Nephron progenitor cell (in vitro differentiated cells): ENCODE measurements around the gene C1QTNF2.

Source experiments
- DNase-seq: peaks from one replicate; pipeline ENCODE4 v3.0.0; 2021
- H3K27ac Mint-ChIP-seq: 2 replicates; pipeline ENCODE4 v1.8.0; 2021; ENCODE audit warnings: mild to moderate bottlenecking, moderate library complexity, mixed read lengths
- H3K27me3 Mint-ChIP-seq: 2 replicates; pipeline ENCODE4 v1.8.0; 2021; ENCODE audit warnings: mild to moderate bottlenecking, low read depth, mixed read lengths; ENCODE audit not compliant: poor library complexity
- H3K36me3 Mint-ChIP-seq: 2 replicates; pipeline ENCODE4 v1.8.0; 2021; ENCODE audit warnings: low read depth, mixed read lengths
- H3K4me1 Mint-ChIP-seq: 2 replicates; pipeline ENCODE4 v1.8.0; 2021; ENCODE audit warnings: mixed read lengths
- H3K4me3 Mint-ChIP-seq: 2 replicates; pipeline ENCODE4 v1.8.0; 2021; ENCODE audit warnings: mild to moderate bottlenecking, moderate library complexity, mixed read lengths
- H3K9me3 Mint-ChIP-seq: 2 replicates; pipeline ENCODE4 v1.8.0; 2021; ENCODE audit warnings: mild to moderate bottlenecking, moderate library complexity, mixed read lengths
- TF ChIP-seq, protein P1 (sequence below): fragments of 200-600 bp; sonication (generic); IDR thresholded peaks from 2 replicates; pipeline ENCODE4 v1.5.0; 2021; ENCODE audit warnings: antibody characterized with exemption

The C1QTNF2 gene

DNA sequence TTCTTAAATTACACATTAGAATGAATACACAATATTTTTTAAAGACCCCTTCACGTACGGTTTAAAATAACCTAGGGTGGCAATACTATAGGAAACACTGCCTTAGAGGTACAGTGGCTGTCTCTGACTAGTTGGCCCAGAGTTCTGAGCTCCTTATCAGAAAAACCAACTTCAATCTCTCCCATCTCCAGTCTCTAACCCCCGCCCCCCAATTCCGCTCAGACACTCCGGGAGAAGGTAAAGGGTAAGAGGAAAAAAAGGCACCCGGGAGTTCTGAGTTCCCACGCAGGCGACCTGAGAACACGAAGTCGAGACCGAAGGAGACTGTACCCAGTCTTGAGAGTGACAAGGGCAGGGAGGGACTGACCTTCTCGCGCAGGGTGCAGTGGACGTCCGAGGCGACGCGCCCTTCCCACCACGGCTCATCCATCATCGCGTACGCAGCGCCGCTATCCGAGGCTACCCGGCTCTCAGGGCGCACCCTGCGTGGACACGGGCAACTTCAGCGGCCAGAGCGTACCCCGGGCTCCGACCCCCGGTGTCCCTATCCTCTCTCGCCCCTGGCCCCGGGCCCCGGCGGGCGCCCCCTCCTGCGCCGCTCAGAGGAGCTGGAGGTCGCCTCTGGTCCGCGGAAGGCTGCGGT is 58.8 kb downstream of the C1QTNF2 start:
- DNase-seq: peak; percentile 49
- Mint-ChIP-seq H3K36me3 (peaks cover 37% of the 10 kb centered on the region), H3K27me3 (peaks cover 16% of the 10 kb centered on the region), H3K4me1 (peaks cover 58% of the 10 kb centered on the region), H3K4me3 (peak overlapping the region; percentile 98), H3K9me3 (no peaks in the 10 kb centered on the region), H3K27ac (no peak overlapping the region)
- TF ChIP-seq, protein P1, sequence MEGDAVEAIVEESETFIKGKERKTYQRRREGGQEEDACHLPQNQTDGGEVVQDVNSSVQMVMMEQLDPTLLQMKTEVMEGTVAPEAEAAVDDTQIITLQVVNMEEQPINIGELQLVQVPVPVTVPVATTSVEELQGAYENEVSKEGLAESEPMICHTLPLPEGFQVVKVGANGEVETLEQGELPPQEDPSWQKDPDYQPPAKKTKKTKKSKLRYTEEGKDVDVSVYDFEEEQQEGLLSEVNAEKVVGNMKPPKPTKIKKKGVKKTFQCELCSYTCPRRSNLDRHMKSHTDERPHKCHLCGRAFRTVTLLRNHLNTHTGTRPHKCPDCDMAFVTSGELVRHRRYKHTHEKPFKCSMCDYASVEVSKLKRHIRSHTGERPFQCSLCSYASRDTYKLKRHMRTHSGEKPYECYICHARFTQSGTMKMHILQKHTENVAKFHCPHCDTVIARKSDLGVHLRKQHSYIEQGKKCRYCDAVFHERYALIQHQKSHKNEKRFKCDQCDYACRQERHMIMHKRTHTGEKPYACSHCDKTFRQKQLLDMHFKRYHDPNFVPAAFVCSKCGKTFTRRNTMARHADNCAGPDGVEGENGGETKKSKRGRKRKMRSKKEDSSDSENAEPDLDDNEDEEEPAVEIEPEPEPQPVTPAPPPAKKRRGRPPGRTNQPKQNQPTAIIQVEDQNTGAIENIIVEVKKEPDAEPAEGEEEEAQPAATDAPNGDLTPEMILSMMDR: no peak

DNA sequence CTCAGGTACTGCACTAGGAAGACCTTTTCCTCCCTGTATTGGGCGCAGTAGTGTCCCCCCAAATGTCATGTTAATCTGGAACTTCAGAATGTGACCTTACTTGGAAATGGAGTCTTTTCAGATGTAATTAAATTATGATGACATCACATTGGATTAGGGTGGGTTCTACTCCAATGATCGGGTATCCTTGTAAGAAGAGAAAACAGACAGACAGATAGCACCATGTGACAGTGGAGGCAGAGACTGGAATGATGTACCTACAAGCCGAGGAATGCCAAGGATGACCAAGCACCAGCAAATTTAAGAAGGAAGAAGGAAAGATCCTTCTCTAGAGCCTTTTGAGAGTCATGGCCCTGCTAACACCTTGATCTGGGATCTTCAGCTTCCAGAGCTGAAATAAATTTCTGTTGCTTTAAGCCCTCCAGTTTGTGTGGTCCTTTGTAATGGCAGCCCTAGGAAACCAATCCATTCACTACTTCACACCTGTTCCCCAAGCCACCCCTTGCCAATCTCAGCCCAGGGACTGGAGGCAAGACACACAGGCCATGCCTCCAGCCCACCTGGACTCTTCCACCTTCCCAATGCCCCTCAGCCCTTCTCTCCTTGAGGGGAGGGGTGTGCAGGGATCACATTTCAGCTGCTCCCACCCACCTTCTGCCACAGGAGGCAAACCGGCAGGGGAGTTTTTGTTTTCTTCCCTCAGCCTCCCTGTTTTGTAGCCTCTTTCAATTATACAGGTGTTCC is 59.7 kb downstream of the C1QTNF2 start:
- Mint-ChIP-seq H3K4me3 (peak overlapping the region; percentile 98), H3K27me3 (peaks cover 16% of the 10 kb centered on the region), H3K9me3 (no peaks in the 10 kb centered on the region), H3K36me3 (peaks cover 42% of the 10 kb centered on the region), H3K27ac (peak overlapping the region; percentile 89), H3K4me1 (peaks cover 59% of the 10 kb centered on the region)
- no peak for DNase-seq
- TF ChIP-seq, protein P1: no peak

DNA sequence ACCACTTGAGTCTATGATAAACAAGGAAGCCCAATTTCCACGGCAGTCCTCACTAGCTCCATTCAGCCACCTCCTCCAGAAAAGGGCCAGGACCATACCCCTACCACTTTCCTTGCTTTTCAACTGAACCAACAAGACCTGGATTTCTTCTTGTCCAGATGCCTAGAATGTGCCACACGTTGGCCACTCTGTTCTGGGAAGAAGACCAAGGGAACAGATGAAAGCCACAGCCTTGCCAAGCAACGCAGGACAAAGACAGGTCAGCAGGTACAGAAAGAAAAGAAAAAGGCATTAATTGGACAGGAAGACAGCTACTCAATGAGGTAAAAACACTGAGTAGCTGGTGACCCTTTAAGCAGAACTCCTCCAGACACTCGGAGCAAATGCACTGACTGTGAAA is 60.3 kb downstream of the C1QTNF2 start:
- TF ChIP-seq, protein P1: no peak
- Mint-ChIP-seq H3K27ac (no peak overlapping the region), H3K4me3 (peak overlapping the region; percentile 98)

DNA sequence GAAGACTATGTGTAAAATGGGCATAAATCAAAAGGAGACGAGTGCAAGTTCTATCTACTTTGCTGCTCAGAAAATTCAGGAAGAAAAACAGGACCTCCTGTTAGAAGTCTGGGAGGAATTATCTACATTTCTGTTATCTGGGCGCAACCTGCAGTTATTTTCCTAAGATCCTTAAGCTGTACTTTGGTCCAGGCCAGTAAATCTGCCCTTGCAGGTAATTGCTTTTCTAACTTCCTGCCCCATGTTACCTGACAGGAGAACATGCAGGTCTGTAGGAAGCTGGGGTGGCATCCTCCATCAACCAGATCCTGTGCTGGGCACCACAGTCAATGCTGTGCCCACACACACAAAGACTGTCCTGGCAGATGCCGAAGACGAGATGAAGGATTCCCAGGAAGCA is 63.7 kb downstream of the C1QTNF2 start:
- TF ChIP-seq, protein P1: no peak
- Mint-ChIP-seq H3K4me3 (no peak overlapping the region), H3K9me3 (no peaks in the 10 kb centered on the region), H3K27ac (peak overlapping the region; percentile 89), H3K36me3 (peaks cover 66% of the 10 kb centered on the region), H3K4me1 (peaks cover 70% of the 10 kb centered on the region), H3K27me3 (peaks cover 8% of the 10 kb centered on the region)
- no peak for DNase-seq

More for the DNA sequence above, 60.3 kb downstream of the C1QTNF2 start:
- DNase-seq: no peak
- peaks cover 62% of the 10 kb centered on the region for H3K4me1 Mint-ChIP-seq
- H3K9me3 Mint-ChIP-seq: no peaks in the 10 kb centered on the region
- H3K36me3 Mint-ChIP-seq: peaks cover 43% of the 10 kb centered on the region
- peaks cover 16% of the 10 kb centered on the region for H3K27me3 Mint-ChIP-seq

DNA sequence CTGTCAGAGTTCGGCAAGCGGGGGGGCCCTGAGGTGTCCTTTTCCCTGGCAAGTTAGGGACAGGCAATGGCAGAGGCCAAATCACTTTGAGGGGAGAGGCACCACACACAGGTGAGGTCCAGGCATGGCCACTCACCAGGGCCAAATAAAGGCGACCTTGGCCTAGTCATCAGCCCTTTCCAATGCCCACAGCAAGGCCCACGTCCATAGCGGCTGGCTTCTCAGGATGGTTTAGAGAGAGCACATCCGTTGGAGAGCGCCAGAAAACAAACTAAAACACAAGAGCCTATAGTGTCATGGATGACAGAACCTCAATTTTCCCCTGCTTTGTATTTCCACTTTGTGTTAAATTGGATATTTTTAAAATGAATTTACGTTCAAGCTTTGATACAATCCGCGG is 65.1 kb downstream of the C1QTNF2 start:
- TF ChIP-seq, protein P1: no peak

More for the DNA sequence above, 65.1 kb downstream of the C1QTNF2 start:
- Mint-ChIP-seq H3K4me1 (peaks cover 64% of the 10 kb centered on the region), H3K36me3 (peaks cover 63% of the 10 kb centered on the region), H3K4me3 (no peak overlapping the region), H3K27me3 (peaks cover 4% of the 10 kb centered on the region), H3K9me3 (no peaks in the 10 kb centered on the region), H3K27ac (no peak overlapping the region)
- DNase-seq: no peak
